Hematopoietic multipotent progenitor cell treated with erythropoietin and hydrocortisone succinate and interleukin-3 and kit ligand, for 4 days (in vitro differentiated cells): ENCODE measurements around the gene SLC7A4.
"Not testable (repeated sequence)": the region's sequence is repeated elsewhere in the genome, so short reads cannot be mapped to it uniquely, and the experiment has no call there.

Source experiments
- DNase-seq: peaks from one replicate; pipeline ENCODE4 v3.0.0-alpha.2; 2015

SLC7A4 gene

GRCh38 chr22:21064917-21065864 lies 32.8 kb upstream of the SLC7A4 start:
- DNase-seq = no peak

GRCh38 chr22:21064425-21064824 lies 32.1 kb upstream of the SLC7A4 start:
- DNase-seq = not testable (repeated sequence)

GRCh38 chr22:21061660-21062321 lies 29.4 kb upstream of the SLC7A4 start:
- DNase-seq = not testable (repeated sequence)

DNA sequence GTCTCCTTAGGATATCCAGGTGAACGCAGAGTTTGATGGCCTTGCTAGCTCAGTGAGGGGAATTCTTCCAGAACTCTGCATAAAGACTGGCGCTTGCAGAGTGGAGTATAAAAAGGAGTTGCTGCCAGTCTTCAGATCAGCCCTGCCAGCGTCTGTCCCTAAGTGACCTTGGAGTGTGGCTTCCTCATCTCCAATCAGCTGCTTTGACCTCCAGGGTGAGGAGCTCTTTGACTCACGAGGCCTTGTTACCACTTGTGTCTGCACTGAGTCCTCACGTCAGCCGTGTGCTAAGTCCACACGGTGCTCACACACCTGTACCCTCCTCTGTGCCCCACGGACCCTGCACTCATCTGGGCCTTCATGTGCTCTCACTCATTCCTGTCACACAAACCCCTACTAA lies 28.0 kb upstream of the SLC7A4 start:
- not testable (repeated sequence) for DNase-seq

DNA sequence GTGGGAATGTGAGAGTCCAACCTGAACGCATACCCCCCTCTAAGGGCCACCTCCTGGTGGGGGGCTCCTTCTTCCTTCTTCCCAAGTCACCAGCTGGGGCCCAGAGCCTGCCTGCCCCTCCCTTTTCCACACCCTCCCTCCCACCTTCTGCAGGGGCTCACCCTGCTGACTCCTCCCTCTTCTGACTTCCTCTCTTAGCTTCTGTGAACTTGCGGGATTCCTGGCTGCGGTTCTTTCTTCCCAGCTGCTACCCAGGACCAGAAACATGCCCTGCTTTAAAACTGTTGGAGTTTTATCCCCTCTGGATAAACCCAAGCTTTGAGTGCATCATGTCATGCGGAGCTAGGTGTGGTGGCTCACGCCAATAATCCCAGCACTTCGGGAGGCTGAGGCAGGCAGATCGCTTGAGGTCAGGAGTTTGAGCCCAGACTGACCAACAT lies 23.5 kb upstream of the SLC7A4 start:
- DNase-seq = peak; percentile 63

DNA sequence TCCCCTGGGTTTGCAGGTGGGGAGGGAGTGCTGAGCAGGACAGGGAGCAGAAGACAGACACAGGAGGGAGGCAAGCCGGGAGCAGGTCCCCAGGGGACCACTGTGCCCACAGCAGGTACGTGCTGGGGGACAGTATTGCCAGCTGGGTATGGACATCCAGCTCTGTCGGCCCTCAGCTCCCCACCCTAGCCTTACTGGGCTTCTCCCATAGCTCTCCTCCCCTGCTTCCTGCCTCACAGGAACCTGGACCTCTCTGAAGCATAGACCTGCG lies 23.1 kb upstream of the SLC7A4 start:
- DNase-seq = no peak

GRCh38 chr22:21054714-21055563 lies 22.6 kb upstream of the SLC7A4 start:
- no peak for DNase-seq

DNA sequence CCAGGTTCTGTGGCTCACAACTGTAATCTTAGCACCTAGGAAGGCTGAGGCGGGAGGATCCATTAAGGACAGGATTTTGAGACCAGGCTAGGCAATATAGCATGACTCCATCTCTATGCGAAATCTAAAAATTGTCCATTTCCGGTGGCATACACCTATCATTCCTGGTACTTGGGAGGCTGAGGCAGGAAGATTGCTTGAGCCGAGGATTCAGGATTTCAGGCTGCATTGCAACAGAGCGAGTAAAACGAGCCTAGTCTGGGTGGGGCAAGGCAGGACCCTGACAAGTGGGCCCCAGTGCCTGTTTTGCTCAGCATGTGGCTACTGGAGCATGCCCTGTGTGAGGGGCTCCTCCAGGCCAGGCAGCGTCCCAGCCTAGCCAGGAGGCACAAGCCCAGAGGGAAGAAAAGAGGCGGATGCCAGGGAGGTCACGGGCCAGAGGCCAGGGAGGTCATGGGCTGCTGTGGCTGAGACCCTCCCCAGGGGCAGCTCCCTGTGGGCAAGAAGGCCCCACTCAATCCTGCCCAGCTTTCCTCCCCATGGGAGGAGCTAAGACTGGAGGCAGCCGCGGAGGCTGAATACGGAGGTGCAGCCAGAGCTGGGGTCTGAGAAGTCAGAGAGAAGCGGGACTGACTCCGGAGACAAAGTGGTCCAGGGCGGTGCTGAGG lies 21.8 kb upstream of the SLC7A4 start:
- DNase-seq = no peak

DNA sequence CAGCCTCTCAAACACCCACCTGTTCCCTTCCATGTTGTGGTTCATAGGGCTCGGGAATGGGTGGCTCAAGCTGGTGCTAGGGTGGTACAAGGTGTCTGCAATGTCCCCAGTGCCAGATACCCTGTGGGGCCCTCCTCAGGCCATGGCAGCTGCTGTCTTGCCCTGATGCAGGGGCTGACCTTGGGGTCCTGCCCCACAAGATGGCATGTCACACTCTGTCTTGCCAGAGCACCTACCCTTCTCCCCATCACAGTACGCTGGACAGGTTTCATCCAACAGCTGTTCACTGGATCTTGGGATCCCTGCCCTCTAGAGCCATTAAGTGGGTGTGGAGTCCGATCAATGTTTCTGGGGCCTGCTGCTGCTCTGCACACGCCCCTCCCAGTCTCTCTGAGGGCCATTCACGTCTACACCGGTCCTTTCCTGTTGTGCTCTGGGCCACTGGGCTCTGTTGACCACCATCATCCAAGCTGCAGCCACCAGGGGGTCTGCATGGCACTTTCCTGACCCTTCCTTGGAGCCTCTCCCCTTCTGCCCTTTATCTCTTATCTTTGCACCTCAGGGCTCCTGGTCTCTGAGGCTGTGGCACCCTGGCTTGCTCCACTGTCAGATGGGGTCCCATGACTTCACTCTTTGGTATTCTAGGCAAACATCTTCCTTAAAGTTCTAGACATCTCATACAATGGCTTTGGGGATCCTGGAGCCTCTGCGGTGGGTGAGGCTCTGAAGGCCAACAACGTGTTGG lies 20.5 kb upstream of the SLC7A4 start:
- DNase-seq = no peak

GRCh38 chr22:21051831-21052400 lies 19.6 kb upstream of the SLC7A4 start:
- DNase-seq = no peak

DNA sequence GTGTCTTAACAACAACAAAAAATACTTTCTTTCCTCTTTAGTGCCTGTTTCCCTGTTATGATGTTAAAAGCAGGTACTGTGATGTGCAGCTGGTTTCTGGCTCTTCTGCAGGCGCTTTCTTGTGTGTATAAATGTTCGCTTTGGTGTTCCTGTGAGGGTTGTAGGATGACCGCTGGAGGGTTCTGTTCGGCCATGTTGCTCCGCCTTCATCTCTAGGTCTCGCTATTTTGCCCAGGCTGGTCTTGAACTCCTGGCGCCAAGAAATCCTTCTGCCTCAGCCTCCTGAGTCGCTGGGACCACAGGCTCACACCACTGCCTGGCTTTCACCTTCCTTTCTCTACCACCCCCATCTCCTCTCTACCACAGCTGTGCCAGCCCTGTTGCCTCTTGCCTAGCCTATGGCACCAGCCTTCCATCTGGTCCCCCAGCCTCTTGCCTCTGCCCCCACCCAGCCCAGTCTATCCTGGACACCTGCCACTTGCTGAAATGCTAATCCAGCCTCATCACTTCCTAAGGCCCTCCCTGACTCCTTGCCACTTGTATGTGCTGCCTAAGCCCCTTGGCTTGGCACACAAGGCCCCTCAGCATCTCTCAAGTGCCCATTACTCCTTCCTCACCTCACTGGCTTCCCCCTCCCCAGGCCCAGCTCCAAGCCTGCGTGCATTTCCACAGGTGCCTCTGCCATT lies 18.9 kb upstream of the SLC7A4 start:
- no peak for DNase-seq

- not testable (repeated sequence) for DNase-seq
Measured at GRCh38 chr22:21048965-21049364, 16.6 kb upstream of the SLC7A4 start.

GRCh38 chr22:21048448-21048847 lies 16.1 kb upstream of the SLC7A4 start:
- not testable (repeated sequence) for DNase-seq

DNA sequence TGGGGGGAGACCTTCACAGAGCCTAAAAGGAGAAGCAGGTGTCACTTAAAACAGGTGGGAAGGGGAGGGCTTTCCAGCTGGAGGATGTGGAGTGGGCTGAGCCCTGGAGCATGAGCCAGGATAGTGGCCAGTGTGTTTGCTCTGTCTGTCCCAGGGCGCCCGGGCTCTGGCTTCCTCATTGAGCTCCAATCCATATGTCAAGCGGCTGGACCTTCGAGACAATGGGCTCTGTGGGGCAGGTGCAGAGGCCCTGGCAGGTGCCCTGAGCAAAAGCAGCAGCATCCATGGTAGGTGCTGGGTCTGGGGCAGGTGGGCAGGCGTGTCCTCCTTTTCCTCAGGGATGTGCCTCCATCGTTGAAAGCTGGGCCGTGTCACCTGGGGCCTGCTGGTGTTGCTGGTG lies 15.4 kb upstream of the SLC7A4 start:
- no peak for DNase-seq

GRCh38 chr22:21047035-21047661 lies 14.8 kb upstream of the SLC7A4 start:
- no peak for DNase-seq

- DNase-seq = peak; percentile 96
Measured at GRCh38 chr22:21045585-21046294, 13.4 kb upstream of the SLC7A4 start, which contains the start of gene LRRC74B. Gene LRRC74B (plus strand): TSS chr22:21045946. CDS start chr22:21045987, 41 bp downstream.

DNA sequence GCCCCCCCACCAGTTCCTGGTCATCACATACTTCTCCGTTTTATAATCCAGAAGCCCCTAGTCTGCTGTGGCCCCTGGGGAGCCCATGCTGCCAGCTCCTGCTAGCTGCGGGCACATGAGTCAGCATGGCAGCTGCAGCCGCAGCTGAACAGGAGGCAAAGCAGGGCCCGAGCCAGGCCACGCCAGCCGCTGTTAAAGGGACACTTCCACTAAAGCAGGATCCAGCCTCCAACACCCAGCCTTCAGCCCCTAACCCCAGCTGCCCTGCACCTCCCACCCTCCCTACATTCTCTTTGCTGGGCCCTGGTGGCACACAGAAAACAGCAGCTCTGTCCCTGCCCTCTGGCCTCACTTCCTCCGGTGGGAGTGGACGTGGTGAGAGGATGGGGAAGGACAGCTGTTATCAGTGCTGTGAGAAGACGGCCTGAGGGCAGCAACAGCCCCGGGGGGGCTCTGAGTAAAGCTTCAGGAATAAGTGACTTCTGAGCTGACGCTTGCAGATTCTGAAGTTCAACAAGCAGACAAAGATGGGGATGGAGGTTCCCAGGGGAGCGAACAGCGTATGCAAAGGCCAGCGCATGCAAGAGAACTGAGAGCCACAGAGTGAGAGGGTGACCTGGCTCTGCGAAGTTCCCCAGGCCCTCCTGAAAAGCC lies 12.7 kb upstream of the SLC7A4 start:
- peak; percentile 64 for DNase-seq

GRCh38 chr22:21043860-21044535 lies 11.6 kb upstream of the SLC7A4 start:
- DNase-seq = no peak
